ENCODE data around the gene DCXR. TPM values are rescaled to one million over a fixed set of nuclear protein-coding genes. Genes with fewer than 3 reads are reported as not detected.

DCXR gene
- total and polyA plus RNA-seq, 2 of the 13 experiments (the other 11 are each of a cell fraction or from before 2014, with no cell fraction given), result 287 to 311 TPM

DNA sequence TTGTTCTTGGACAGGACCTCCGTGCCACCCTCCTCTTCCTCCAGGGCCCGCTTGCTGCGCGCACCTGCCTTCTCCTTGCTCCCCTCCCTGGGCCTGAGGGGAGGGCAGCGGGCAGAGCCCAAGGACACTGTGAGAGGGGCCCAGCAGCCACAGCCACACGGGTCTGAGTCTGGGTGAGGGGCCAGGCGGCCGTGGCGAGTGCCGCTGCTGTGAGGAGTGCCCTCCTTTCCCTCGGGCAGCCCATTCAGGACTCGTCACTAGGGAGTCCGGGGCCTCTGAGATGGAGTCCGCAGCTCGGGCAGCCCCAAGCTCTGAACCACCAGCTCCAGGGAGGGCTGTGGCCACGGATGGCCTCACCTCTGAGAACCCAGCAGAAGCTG lies 22.5 kb upstream of the DCXR start:
- in situ Hi-C loops (cut with HindIII; ENCODE audit: extremely low pct_ligation_motif_present, low pct_unique_long_range_greater_than_20kb) (no loop called here), intact Hi-C loops (cut with micrococcal nuclease; ENCODE audit: unreplicated experiment) (no loop called here)
- Histone ChIP-seq H3K4me1 (ENCODE audit: insufficient read depth, low read length) (peaks cover 51% of the 10 kb centered on the region), H3K4me3 (replicated peaks in 1 of 3; ENCODE audit: insufficient read depth in 1 of 3, low read depth in 2 of 3, low read length in 3 of 3) (no peak overlapping the region), H3K27me3 (ENCODE audit: control insufficient read depth in 1 of 2, insufficient read depth in 2 of 2, low read length in 2 of 2) (no peaks in the 10 kb centered on the region), H4K20me1 (ENCODE audit: insufficient read depth, low read length) (no peaks in the 10 kb centered on the region), H3K27ac (ENCODE audit: extremely low read length, insufficient read depth, low read length) (no peak overlapping the region), H3K36me3 (replicated peaks in 1 of 2; ENCODE audit: control insufficient read depth in 1 of 2, insufficient read depth in 2 of 2, low read length in 2 of 2) (peaks cover 47 to 69% of the 10 kb centered on the region in 2 experiments), H3K9me3 (ENCODE audit: low read length) (no peaks in the 10 kb centered on the region), H3K9ac (ENCODE audit: insufficient read depth, low read depth, low read length) (no peak overlapping the region), H3K4me2 (ENCODE audit: low read depth, low read length) (no peak overlapping the region), H2AFZ (ENCODE audit: low read length) (no peak overlapping the region), H3K79me2 (ENCODE audit: insufficient read depth, low read length) (peaks cover 15% of the 10 kb centered on the region)
- BruUV-seq (replicated peaks), result no TSS peak
- CTCF ChIA-PET (ENCODE audit: low intra/inter-chr PET ratio, low total read pairs), result no interaction called here
- 96% methylated on average over 15 of the region's 16 CpGs for WGBS (ENCODE audit: low lambda C conversion rate)
- POLR2A ChIA-PET, result interaction anchor here (1.6 kb wide), 1 partner anchor 22 kb away, joined by 7 read pairs; the partner anchor contains the start of gene DCXR
- no peak for ATAC-seq
- no peak for FAIRE-seq
- DNase-seq (ENCODE audit: low spot score), result no peak
- TF ChIP-seq EP300 (IDR thresholded peaks at IDR 0.05; ENCODE audit: low read depth in 2 of 2, low read length in 2 of 2) (no peak), EP300 (CRISPR knock-in tag; IDR thresholded peaks at IDR 0.05; ENCODE audit: borderline replicate concordance) (no peak), RBM39 (IDR thresholded peaks at IDR 0.05; ENCODE audit: low read depth, low read length, poor library complexity, severe bottlenecking) (peak; percentile 4), USF2 (IDR thresholded peaks at IDR 0.05; ENCODE audit: low read depth, low read length) (no peak), USF2 (CRISPR knock-in tag; IDR thresholded peaks at IDR 0.05; ENCODE audit: borderline replicate concordance) (no peak), RFX1 (IDR thresholded peaks at IDR 0.05) (no peak), PAF1 (CRISPR knock-in tag; IDR thresholded peaks at IDR 0.05) (0 out of 2 replicates have a peak, but pooled peaks have one; percentile 41), HNRNPH1 (optimal IDR thresholded peaks at IDR 0.05; ENCODE audit: low read depth, low read length) (no peak), ISL2 (CRISPR knock-in tag; IDR thresholded peaks at IDR 0.05) (no peak), POLR2A (IDR thresholded peaks at IDR 0.05; ENCODE audit: insufficient read depth in 1 of 2, low read depth in 2 of 2, low read length in 2 of 2) (no peak), AGO2 (optimal IDR thresholded peaks at IDR 0.05; ENCODE audit: low read depth, low read length) (peak; percentile 16), ZNF510 (CRISPR knock-in tag; IDR thresholded peaks at IDR 0.05; ENCODE audit: low read depth) (no peak), MLLT10 (CRISPR knock-in tag; IDR thresholded peaks at IDR 0.05) (no peak), HNF4A (CRISPR knock-in tag; IDR thresholded peaks at IDR 0.05) (no peak), NR2F1 (CRISPR knock-in tag; IDR thresholded peaks at IDR 0.05) (no peak), ZNF781 (CRISPR knock-in tag; IDR thresholded peaks at IDR 0.05; ENCODE audit: borderline replicate concordance, not compliant biosample characterization) (no peak), POLR2G (IDR thresholded peaks at IDR 0.05; ENCODE audit: low read depth, low read length) (peak; percentile 33; the same call in 1 of the 2 replicates), ZNF383 (CRISPR knock-in tag; IDR thresholded peaks at IDR 0.05; ENCODE audit: borderline replicate concordance) (no peak), U2AF1 (optimal IDR thresholded peaks at IDR 0.05; ENCODE audit: low read depth, low read length) (no peak), KDM2A (CRISPR knock-in tag; IDR thresholded peaks at IDR 0.05; ENCODE audit: borderline replicate concordance, low read depth) (no peak), ZNF251 (CRISPR knock-in tag; IDR thresholded peaks at IDR 0.05) (no peak), PHB2 (IDR thresholded peaks at IDR 0.05; ENCODE audit: partially characterized antibody) (no peak), ZNF891 (CRISPR knock-in tag; IDR thresholded peaks at IDR 0.05) (no peak; the same call in 1 of the 2 replicates)
- TF ChIP-seq, protein P1, sequence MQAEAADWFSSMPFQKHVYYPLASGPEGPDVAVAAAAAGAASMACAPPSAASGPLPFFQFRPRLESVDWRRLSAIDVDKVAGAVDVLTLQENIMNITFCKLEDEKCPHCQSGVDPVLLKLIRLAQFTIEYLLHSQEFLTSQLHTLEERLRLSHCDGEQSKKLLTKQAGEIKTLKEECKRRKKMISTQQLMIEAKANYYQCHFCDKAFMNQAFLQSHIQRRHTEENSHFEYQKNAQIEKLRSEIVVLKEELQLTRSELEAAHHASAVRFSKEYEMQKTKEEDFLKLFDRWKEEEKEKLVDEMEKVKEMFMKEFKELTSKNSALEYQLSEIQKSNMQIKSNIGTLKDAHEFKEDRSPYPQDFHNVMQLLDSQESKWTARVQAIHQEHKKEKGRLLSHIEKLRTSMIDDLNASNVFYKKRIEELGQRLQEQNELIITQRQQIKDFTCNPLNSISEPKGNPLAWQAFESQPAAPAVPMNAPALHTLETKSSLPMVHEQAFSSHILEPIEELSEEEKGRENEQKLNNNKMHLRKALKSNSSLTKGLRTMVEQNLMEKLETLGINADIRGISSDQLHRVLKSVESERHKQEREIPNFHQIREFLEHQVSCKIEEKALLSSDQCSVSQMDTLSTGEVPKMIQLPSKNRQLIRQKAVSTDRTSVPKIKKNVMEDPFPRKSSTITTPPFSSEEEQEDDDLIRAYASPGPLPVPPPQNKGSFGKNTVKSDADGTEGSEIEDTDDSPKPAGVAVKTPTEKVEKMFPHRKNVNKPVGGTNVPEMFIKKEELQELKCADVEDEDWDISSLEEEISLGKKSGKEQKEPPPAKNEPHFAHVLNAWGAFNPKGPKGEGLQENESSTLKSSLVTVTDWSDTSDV (CRISPR knock-in tag; IDR thresholded peaks at IDR 0.05), result no peak
